GM23248 (cell line): Measurements from ENCODE around the gene PPP1R13B. TPM values are rescaled to one million over a fixed set of nuclear protein-coding genes. Genes with fewer than 3 reads are reported as not detected.

Source experiments
- DNase-seq: peaks from one replicate; pipeline ENCODE4 v3.0.0-alpha.2; 2015
- H2AFZ ChIP-seq: fragments of 200-600 bp; sonication (generic); 2 replicates; pipeline ENCODE4 v1.6.1; 2016; ENCODE audit warnings: antibody characterized with exemption
- H3F3A ChIP-seq: fragments of 200-600 bp; sonication (generic); 2 replicates; pipeline ENCODE4 v1.6.1; 2016; ENCODE audit warnings: mild to moderate bottlenecking, antibody characterized with exemption, mixed run types; ENCODE audit not compliant: insufficient read depth
- H3K27ac ChIP-seq: fragments of 200-600 bp; sonication (generic); 2 replicates; pipeline ENCODE4 v1.5.1; 2016; ENCODE audit warnings: mild to moderate bottlenecking
- H3K27me3 ChIP-seq: fragments of 200-600 bp; sonication (generic); replicated peaks from 2 replicates; pipeline ENCODE4 v1.6.1; 2016; ENCODE audit warnings: mild to moderate bottlenecking; ENCODE audit not compliant: insufficient read depth
- H3K36me3 ChIP-seq: fragments of 200-600 bp; sonication (generic); 2 replicates; pipeline ENCODE4 v1.6.1; 2016; ENCODE audit warnings: low read depth, mild to moderate bottlenecking
- H3K4me1 ChIP-seq: fragments of 200-600 bp; sonication (generic); 2 replicates; pipeline ENCODE4 v1.6.1; 2016; ENCODE audit warnings: mild to moderate bottlenecking; ENCODE audit not compliant: insufficient read depth
- H3K4me2 ChIP-seq: fragments of 200-600 bp; sonication (generic); one replicate; pipeline ENCODE4 v1.6.1; 2016; ENCODE audit warnings: mild to moderate bottlenecking; ENCODE audit not compliant: unreplicated experiment
- H3K4me3 ChIP-seq: fragments of 200-600 bp; sonication (generic); 2 replicates; pipeline ENCODE4 v1.5.1; 2016; ENCODE audit warnings: mild to moderate bottlenecking
- H3K79me2 ChIP-seq: fragments of 200-600 bp; sonication (generic); 2 replicates; pipeline ENCODE4 v1.6.1; 2016; ENCODE audit warnings: mild to moderate bottlenecking; ENCODE audit not compliant: insufficient read depth
- H3K9ac ChIP-seq: fragments of 200-600 bp; sonication (generic); 2 replicates; pipeline ENCODE4 v1.6.1; 2016; ENCODE audit warnings: mild to moderate bottlenecking
- H3K9me2 ChIP-seq: fragments of 200-600 bp; sonication (generic); 2 replicates; pipeline ENCODE4 v1.6.1; 2016; ENCODE audit warnings: mixed run types, mild to moderate bottlenecking, moderate library complexity; ENCODE audit not compliant: insufficient read depth
- H3K9me3 ChIP-seq: fragments of 200-600 bp; sonication (generic); one replicate; pipeline ENCODE4 v1.6.1; 2017; ENCODE audit warnings: low read depth
- H4K20me1 ChIP-seq: fragments of 200-600 bp; sonication (generic); 2 replicates; pipeline ENCODE4 v1.6.0; 2016; ENCODE audit not compliant: insufficient read depth
- EZH2 ChIP-seq: fragments of 200-600 bp; sonication (generic); IDR thresholded peaks from 2 replicates; pipeline ENCODE4 v1.6.1; 2018; ENCODE audit warnings: antibody characterized with exemption, mild to moderate bottlenecking; ENCODE audit not compliant: insufficient read depth, poor library complexity, severe bottlenecking
- EZH2phosphoT487 ChIP-seq: fragments of 200-600 bp; sonication (generic); IDR thresholded peaks from 2 replicates; pipeline ENCODE4 v1.6.1; 2018; ENCODE audit warnings: antibody characterized with exemption, moderate library complexity, mild to moderate bottlenecking, low read depth; ENCODE audit not compliant: insufficient read depth
- WGBS, 2 experiments: methylation state at CpG; one replicate each; pipeline ENCODE4 v1.1.6; 2015 to 2017; ENCODE audit warnings: low lambda C conversion rate in 2 of 2, low coverage in 1 of 2; ENCODE audit errors: missing lambda C conversion rate in 2 of 2; 5-methylcytosine and 5-hydroxymethylcytosine counted together
- in situ Hi-C: fragments of 300-500 bp; cut with MboI; formaldehyde crosslinking; loops from 2 replicates; pipeline ENCODE4 v1.15.0; 2020
- polyA plus RNA-seq: library from polyadenylated mRNA; unstranded; fragments of >200 nt; fragmentation: Nextera tagmentation; extraction: Ambion mirVana; gene quantifications from 2 replicates; pipeline ENCODE4 v1.2.1, GENCODE V29; 2016
- total RNA-seq: library from RNA; depleted of rRNA; stranded (reverse); fragments of >200 nt; shearing (Covaris generic); gene quantifications from 2 replicates; pipeline ENCODE4 v1.2.3, GENCODE V29; 2014

PPP1R13B gene
- total and polyA plus RNA-seq, 2 experiments from 2014 or later: 2.0 to 4.6 TPM

- Histone ChIP-seq H3K79me2 (no peaks in the 10 kb centered on the region; the same call in 1 of the 2 replicates), H3K27me3 (no peaks in the 10 kb centered on the region), H3K9me2 (no peaks in the 10 kb centered on the region), H3K9me3 (no peaks in the 10 kb centered on the region), H3K4me1 (peaks cover 8% of the 10 kb centered on the region), H2AFZ (no peak overlapping the region), H3K4me2 (no peak overlapping the region), H3K27ac (no peak overlapping the region), H3F3A (no peaks in the 10 kb centered on the region), H3K36me3 (no peaks in the 10 kb centered on the region), H3K4me3 (no peak overlapping the region), H3K9ac (no peak overlapping the region), H4K20me1 (no peaks in the 10 kb centered on the region)
- 97 to 100% methylated on average over 1 of the region's 1 CpG for WGBS, 2 experiments
- in situ Hi-C loops: no loop called here
- TF ChIP-seq EZH2phosphoT487 (no peak), EZH2 (no peak)
- DNase-seq: no peak
Observed at GRCh38 chr14:103820908-103821307, 26.5 kb downstream of the PPP1R13B start.

GRCh38 chr14:103820382-103820781 is 27.0 kb downstream of the PPP1R13B start:
- Histone ChIP-seq H3K4me2 (peak overlapping the region; percentile 37), H3K4me3 (0 out of 2 replicates have a peak overlapping the region, but pooled peaks have one; percentile 14), H3K4me1 (peaks cover 8% of the 10 kb centered on the region), H3K9me3 (no peaks in the 10 kb centered on the region), H3K27ac (no peak overlapping the region), H4K20me1 (no peaks in the 10 kb centered on the region), H3K36me3 (no peaks in the 10 kb centered on the region), H3F3A (no peaks in the 10 kb centered on the region), H2AFZ (peak overlapping the region; percentile 66; the same call in 1 of the 2 replicates), H3K79me2 (no peaks in the 10 kb centered on the region; the same call in 1 of the 2 replicates), H3K9me2 (no peaks in the 10 kb centered on the region), H3K27me3 (no peaks in the 10 kb centered on the region), H3K9ac (0 out of 2 replicates have a peak overlapping the region, but pooled peaks have one; percentile 32)
- in situ Hi-C loops: no loop called here
- no peak for TF ChIP-seq EZH2phosphoT487
- TF ChIP-seq EZH2: no peak
- no peak for DNase-seq
- 49 to 57% methylated on average over 2 of the region's 2 CpGs for WGBS, 2 experiments

- Histone ChIP-seq H3K4me1 (peaks cover 8% of the 10 kb centered on the region), H4K20me1 (no peaks in the 10 kb centered on the region), H3K27me3 (no peaks in the 10 kb centered on the region), H3K27ac (no peak overlapping the region), H3K4me3 (0 out of 2 replicates have a peak overlapping the region, but pooled peaks have one; percentile 14), H3F3A (no peaks in the 10 kb centered on the region), H3K4me2 (peak overlapping the region; percentile 37), H3K36me3 (no peaks in the 10 kb centered on the region), H3K79me2 (no peaks in the 10 kb centered on the region; the same call in 1 of the 2 replicates), H2AFZ (peak overlapping the region; percentile 66), H3K9me3 (no peaks in the 10 kb centered on the region), H3K9ac (0 out of 2 replicates have a peak overlapping the region, but pooled peaks have one; percentile 32), H3K9me2 (no peaks in the 10 kb centered on the region)
- TF ChIP-seq EZH2 (no peak), EZH2phosphoT487 (no peak)
- peak; percentile 56 for DNase-seq
- WGBS, 2 experiments: 16 to 25% methylated on average over 7 of the region's 7 CpGs
- in situ Hi-C loops: no loop called here
Observed at GRCh38 chr14:103819503-103820307, 27.7 kb downstream of the PPP1R13B start.

- in situ Hi-C loops: no loop called here
- Histone ChIP-seq H3K79me2 (no peaks in the 10 kb centered on the region; the same call in 1 of the 2 replicates), H3K36me3 (no peaks in the 10 kb centered on the region)
Observed at GRCh38 chr14:103818870-103819269, 28.5 kb downstream of the PPP1R13B start.

More at GRCh38 chr14:103818870-103819269, 28.5 kb downstream of the PPP1R13B start:
- Histone ChIP-seq H3K27ac (no peak overlapping the region), H4K20me1 (no peaks in the 10 kb centered on the region), H3K9me3 (no peaks in the 10 kb centered on the region), H3F3A (no peaks in the 10 kb centered on the region), H2AFZ (no peak overlapping the region), H3K9me2 (no peaks in the 10 kb centered on the region), H3K27me3 (no peaks in the 10 kb centered on the region), H3K4me1 (peaks cover 8% of the 10 kb centered on the region), H3K4me2 (no peak overlapping the region), H3K4me3 (no peak overlapping the region), H3K9ac (no peak overlapping the region)
- WGBS, 2 experiments: 91 to 100% methylated on average over 1 of the region's 1 CpG
- no peak for DNase-seq
- no peak for TF ChIP-seq EZH2
- TF ChIP-seq EZH2phosphoT487: no peak
